SJCRH30 (cell line): ENCODE measurements around the gene BPIFB2. TPM values are rescaled to one million over a fixed set of nuclear protein-coding genes. Genes with fewer than 3 reads are reported as not detected.

Experiments
- DNase-seq, 2 experiments: peaks; one replicate each; pipeline ENCODE4 v3.0.0-alpha.2; 2015 to 2020
- H3K27ac ChIP-seq: fragments of 250-450 bp; sonication (Bioruptor Pico); 2 replicates; pipeline ENCODE4 v1.5.1; 2020; ENCODE audit warnings: mild to moderate bottlenecking, moderate library complexity
- H3K27me3 ChIP-seq: fragments of 250-450 bp; sonication (Bioruptor Pico); 2 replicates; pipeline ENCODE4 v1.5.1; 2020; ENCODE audit warnings: mild to moderate bottlenecking, moderate library complexity
- H3K36me3 ChIP-seq: fragments of 250-450 bp; sonication (Bioruptor Pico); 2 replicates; pipeline ENCODE4 v1.5.1; 2020; ENCODE audit warnings: mild to moderate bottlenecking, moderate library complexity
- H3K4me1 ChIP-seq: fragments of 250-450 bp; sonication (Bioruptor Pico); 2 replicates; pipeline ENCODE4 v1.5.1; 2020; ENCODE audit warnings: mild to moderate bottlenecking, moderate library complexity
- H3K4me3 ChIP-seq: fragments of 250-450 bp; sonication (Bioruptor Pico); 2 replicates; pipeline ENCODE4 v1.5.1; 2020; ENCODE audit warnings: mild to moderate bottlenecking, moderate library complexity
- H3K9me3 ChIP-seq: fragments of 250-450 bp; sonication (Bioruptor Pico); replicated peaks from 2 replicates; pipeline ENCODE4 v1.5.1; 2020; ENCODE audit warnings: mild to moderate bottlenecking, moderate library complexity
- total RNA-seq: library from RNA; depleted of rRNA; stranded (reverse); fragments of >200 nt; shearing (Covaris generic); gene quantifications from 2 replicates; pipeline ENCODE4 v1.2.3, GENCODE V29; 2014

The BPIFB2 gene
- total RNA-seq, 1 experiment from 2014 or later: not detected

- Histone ChIP-seq H3K27ac (no peak overlapping the region), H3K36me3 (no peaks in the 10 kb centered on the region), H3K4me1 (no peaks in the 10 kb centered on the region), H3K27me3 (peaks cover 6% of the 10 kb centered on the region), H3K9me3 (no peaks in the 10 kb centered on the region), H3K4me3 (no peak overlapping the region)
- DNase-seq: no peak
Observed at GRCh38 chr20:33024609-33025317, 17.3 kb downstream of the BPIFB2 start.

GRCh38 chr20:33025318-33025876 lies 17.9 kb downstream of the BPIFB2 start:
- Histone ChIP-seq H3K27me3 (peaks cover 6% of the 10 kb centered on the region), H3K4me3 (no peak overlapping the region), H3K27ac (no peak overlapping the region), H3K9me3 (no peaks in the 10 kb centered on the region), H3K4me1 (no peaks in the 10 kb centered on the region), H3K36me3 (no peaks in the 10 kb centered on the region)
- DNase-seq: no peak

- no peak for DNase-seq
- no peaks in the 10 kb centered on the region for H3K36me3 ChIP-seq
- H3K4me1 ChIP-seq: no peaks in the 10 kb centered on the region
- H3K27ac ChIP-seq: no peak overlapping the region
- H3K9me3 ChIP-seq: no peaks in the 10 kb centered on the region
- peaks cover 6% of the 10 kb centered on the region for H3K27me3 ChIP-seq
- no peak overlapping the region for H3K4me3 ChIP-seq
Observed at GRCh38 chr20:33026072-33026778, 18.7 kb downstream of the BPIFB2 start.

GRCh38 chr20:33026779-33027759 lies 19.6 kb downstream of the BPIFB2 start:
- Histone ChIP-seq H3K27me3 (peaks cover 6% of the 10 kb centered on the region), H3K4me3 (no peak overlapping the region)
- DNase-seq: no peak

GRCh38 chr20:33027769-33028751 lies 20.6 kb downstream of the BPIFB2 start:
- Histone ChIP-seq H3K4me1 (no peaks in the 10 kb centered on the region), H3K27ac (no peak overlapping the region), H3K27me3 (peaks cover 6% of the 10 kb centered on the region), H3K36me3 (no peaks in the 10 kb centered on the region), H3K9me3 (no peaks in the 10 kb centered on the region), H3K4me3 (no peak overlapping the region)
- no peak for DNase-seq

More at GRCh38 chr20:33026779-33027759, 19.6 kb downstream of the BPIFB2 start:
- no peaks in the 10 kb centered on the region for H3K9me3 ChIP-seq
- no peak overlapping the region for H3K27ac ChIP-seq
- no peaks in the 10 kb centered on the region for H3K4me1 ChIP-seq
- no peaks in the 10 kb centered on the region for H3K36me3 ChIP-seq

GRCh38 chr20:33028875-33029274 lies 21.4 kb downstream of the BPIFB2 start:
- no peaks in the 10 kb centered on the region for H3K4me1 ChIP-seq
- H3K36me3 ChIP-seq: no peaks in the 10 kb centered on the region
- no peaks in the 10 kb centered on the region for H3K9me3 ChIP-seq
- H3K27ac ChIP-seq: no peak overlapping the region
- no peak overlapping the region for H3K4me3 ChIP-seq
- no peak for DNase-seq
- H3K27me3 ChIP-seq: peaks cover 6% of the 10 kb centered on the region

GRCh38 chr20:33030076-33030475 lies 22.6 kb downstream of the BPIFB2 start:
- no peaks in the 10 kb centered on the region for H3K9me3 ChIP-seq
- H3K27ac ChIP-seq: no peak overlapping the region
- no peak for DNase-seq

GRCh38 chr20:33030569-33030968 lies 23.1 kb downstream of the BPIFB2 start:
- Histone ChIP-seq H3K4me1 (no peaks in the 10 kb centered on the region), H3K27me3 (peaks cover 6% of the 10 kb centered on the region), H3K9me3 (no peaks in the 10 kb centered on the region), H3K4me3 (no peak overlapping the region), H3K27ac (no peak overlapping the region), H3K36me3 (no peaks in the 10 kb centered on the region)
- no peak for DNase-seq

More at GRCh38 chr20:33030076-33030475, 22.6 kb downstream of the BPIFB2 start:
- Histone ChIP-seq H3K4me3 (no peak overlapping the region), H3K4me1 (no peaks in the 10 kb centered on the region), H3K27me3 (peaks cover 6% of the 10 kb centered on the region), H3K36me3 (no peaks in the 10 kb centered on the region)

- no peaks in the 10 kb centered on the region for H3K36me3 ChIP-seq
- DNase-seq: no peak
- H3K4me3 ChIP-seq: no peak within 1 kb of the TSS
- H3K9me3 ChIP-seq: no peaks in the 10 kb centered on the region
- peaks cover 4% of the 10 kb centered on the region; the same call in 1 of the 2 replicates for H3K4me1 ChIP-seq
- no peak within 1 kb of the TSS for H3K27ac ChIP-seq
- peaks cover 6% of the 10 kb centered on the region for H3K27me3 ChIP-seq
Observed at GRCh38 chr20:33031531-33031930, 24.0 kb downstream of the BPIFB2 start, which contains the start of gene BPIFB6. Gene BPIFB6, plus strand, starts transcription at chr20:33031648. Its CDS starts 0 bp downstream, at chr20:33031648.

- H3K27ac ChIP-seq: no peak overlapping the region
- H3K27me3 ChIP-seq: peaks cover 6% of the 10 kb centered on the region
- no peak for DNase-seq
- no peak overlapping the region for H3K4me3 ChIP-seq
- no peaks in the 10 kb centered on the region for H3K36me3 ChIP-seq
- H3K9me3 ChIP-seq: no peaks in the 10 kb centered on the region
- peaks cover 4% of the 10 kb centered on the region; the same call in 1 of the 2 replicates for H3K4me1 ChIP-seq
Observed at GRCh38 chr20:33032555-33032954, 25.1 kb downstream of the BPIFB2 start.

GRCh38 chr20:33033381-33033780 lies 25.9 kb downstream of the BPIFB2 start:
- Histone ChIP-seq H3K27me3 (peaks cover 5% of the 10 kb centered on the region; the same call in 1 of the 2 replicates), H3K36me3 (no peaks in the 10 kb centered on the region)

GRCh38 chr20:33034115-33034514 lies 26.6 kb downstream of the BPIFB2 start:
- Histone ChIP-seq H3K4me3 (no peak overlapping the region), H3K27ac (no peak overlapping the region), H3K4me1 (peaks cover 4% of the 10 kb centered on the region; the same call in 1 of the 2 replicates), H3K36me3 (no peaks in the 10 kb centered on the region), H3K9me3 (no peaks in the 10 kb centered on the region), H3K27me3 (no peaks in the 10 kb centered on the region; the same call in 1 of the 2 replicates)
- DNase-seq: no peak

More at GRCh38 chr20:33033381-33033780, 25.9 kb downstream of the BPIFB2 start:
- no peak for DNase-seq
- H3K4me3 ChIP-seq: no peak overlapping the region
- peaks cover 4% of the 10 kb centered on the region; the same call in 1 of the 2 replicates for H3K4me1 ChIP-seq
- H3K9me3 ChIP-seq: no peaks in the 10 kb centered on the region
- H3K27ac ChIP-seq: no peak overlapping the region

- no peak overlapping the region for H3K4me3 ChIP-seq
- H3K27me3 ChIP-seq: no peaks in the 10 kb centered on the region; the same call in 1 of the 2 replicates
- H3K27ac ChIP-seq: no peak overlapping the region
- no peak for DNase-seq
- H3K9me3 ChIP-seq: no peaks in the 10 kb centered on the region
- H3K36me3 ChIP-seq: no peaks in the 10 kb centered on the region
- peaks cover 4% of the 10 kb centered on the region; the same call in 1 of the 2 replicates for H3K4me1 ChIP-seq
Observed at GRCh38 chr20:33034901-33035492, 27.5 kb downstream of the BPIFB2 start.
